Activated naive CD8-positive, alpha-beta T cell (primary cell): ENCODE data around the gene TSSK3.
"Not testable (repeated sequence)": the region's sequence is repeated elsewhere in the genome, so short reads cannot be mapped to it uniquely, and the experiment has no call there.

ENCODE experiments used
- H3K27ac Mint-ChIP-seq: one replicate; pipeline ENCODE4 v1.8.0; 2021; ENCODE audit warnings: mixed read lengths
- H3K27me3 Mint-ChIP-seq: one replicate; pipeline ENCODE4 v1.8.0; 2021; ENCODE audit warnings: mixed read lengths
- H3K36me3 Mint-ChIP-seq: one replicate; pipeline ENCODE4 v1.8.0; 2021; ENCODE audit warnings: mixed read lengths
- H3K4me1 Mint-ChIP-seq: one replicate; pipeline ENCODE4 v1.8.0; 2021; ENCODE audit warnings: low read depth, mixed read lengths
- H3K4me3 Mint-ChIP-seq: one replicate; pipeline ENCODE4 v1.8.0; 2021; ENCODE audit warnings: mild to moderate bottlenecking, mixed read lengths
- H3K9me3 Mint-ChIP-seq: one replicate; pipeline ENCODE4 v1.8.0; 2021; ENCODE audit warnings: low read depth, mixed read lengths

Gene TSSK3

GRCh38 chr1:32351399-32352238 lies 10.7 kb upstream of the TSSK3 start:
- Mint-ChIP-seq H3K4me3 (peak overlapping the region; percentile 84), H3K27me3 (no peaks in the 10 kb centered on the region), H3K27ac (peak overlapping the region; percentile 58), H3K9me3 (no peaks in the 10 kb centered on the region), H3K4me1 (peaks cover 39% of the 10 kb centered on the region), H3K36me3 (no peaks in the 10 kb centered on the region)

- peaks cover 39% of the 10 kb centered on the region for H3K4me1 Mint-ChIP-seq
- no peaks in the 10 kb centered on the region for H3K27me3 Mint-ChIP-seq
- no peaks in the 10 kb centered on the region for H3K36me3 Mint-ChIP-seq
- peak overlapping the region; percentile 68 for H3K4me3 Mint-ChIP-seq
- H3K27ac Mint-ChIP-seq = peak overlapping the region; percentile 61
- H3K9me3 Mint-ChIP-seq = no peaks in the 10 kb centered on the region
Observed at GRCh38 chr1:32352239-32352745, 10.0 kb upstream of the TSSK3 start.

GRCh38 chr1:32352831-32353383 lies 9.4 kb upstream of the TSSK3 start:
- no peaks in the 10 kb centered on the region for H3K36me3 Mint-ChIP-seq
- no peaks in the 10 kb centered on the region for H3K27me3 Mint-ChIP-seq
- peak overlapping the region; percentile 68 for H3K4me3 Mint-ChIP-seq
- no peak overlapping the region for H3K27ac Mint-ChIP-seq
- peaks cover 39% of the 10 kb centered on the region for H3K4me1 Mint-ChIP-seq
- no peaks in the 10 kb centered on the region for H3K9me3 Mint-ChIP-seq

- no peaks in the 10 kb centered on the region for H3K9me3 Mint-ChIP-seq
- H3K4me3 Mint-ChIP-seq = peak overlapping the region; percentile 27
- H3K36me3 Mint-ChIP-seq = no peaks in the 10 kb centered on the region
- H3K27me3 Mint-ChIP-seq = no peaks in the 10 kb centered on the region
- H3K4me1 Mint-ChIP-seq = peaks cover 36% of the 10 kb centered on the region
- H3K27ac Mint-ChIP-seq = no peak overlapping the region
Observed at GRCh38 chr1:32353431-32353830, 8.9 kb upstream of the TSSK3 start.

- no peaks in the 10 kb centered on the region for H3K27me3 Mint-ChIP-seq
- H3K9me3 Mint-ChIP-seq = no peaks in the 10 kb centered on the region
- H3K36me3 Mint-ChIP-seq = no peaks in the 10 kb centered on the region
- H3K4me1 Mint-ChIP-seq = peaks cover 30% of the 10 kb centered on the region
- peak overlapping the region; percentile 27 for H3K4me3 Mint-ChIP-seq
- no peak overlapping the region for H3K27ac Mint-ChIP-seq
Observed at GRCh38 chr1:32353886-32354570, 8.3 kb upstream of the TSSK3 start.

- H3K4me1 Mint-ChIP-seq = peaks cover 28% of the 10 kb centered on the region
- H3K9me3 Mint-ChIP-seq, H3K36me3 Mint-ChIP-seq, H3K27ac Mint-ChIP-seq, H3K4me3 Mint-ChIP-seq, H3K27me3 Mint-ChIP-seq: not testable (repeated sequence)
Observed at GRCh38 chr1:32355778-32356177, 6.6 kb upstream of the TSSK3 start.

GRCh38 chr1:32356478-32356877 lies 5.9 kb upstream of the TSSK3 start:
- Mint-ChIP-seq H3K4me3 (no peak overlapping the region), H3K27ac (no peak overlapping the region), H3K4me1 (peaks cover 31% of the 10 kb centered on the region), H3K36me3 (no peaks in the 10 kb centered on the region), H3K27me3 (no peaks in the 10 kb centered on the region), H3K9me3 (no peaks in the 10 kb centered on the region)

GRCh38 chr1:32357614-32358013 lies 4.7 kb upstream of the TSSK3 start:
- Mint-ChIP-seq H3K4me3 (no peak overlapping the region), H3K36me3 (no peaks in the 10 kb centered on the region), H3K27me3 (no peaks in the 10 kb centered on the region), H3K9me3 (no peaks in the 10 kb centered on the region), H3K4me1 (peaks cover 28% of the 10 kb centered on the region), H3K27ac (no peak overlapping the region)

- Mint-ChIP-seq H3K36me3 (no peaks in the 10 kb centered on the region), H3K9me3 (no peaks in the 10 kb centered on the region), H3K27ac (no peak overlapping the region)
Observed at GRCh38 chr1:32358435-32358834, 3.9 kb upstream of the TSSK3 start.

GRCh38 chr1:32361308-32361673 lies 1.0 kb upstream of the TSSK3 start:
- H3K27me3 Mint-ChIP-seq = no peaks in the 10 kb centered on the region
- peaks cover 21% of the 10 kb centered on the region for H3K4me1 Mint-ChIP-seq
- H3K27ac Mint-ChIP-seq = no peak overlapping the region
- H3K4me3 Mint-ChIP-seq = no peak overlapping the region
- no peaks in the 10 kb centered on the region for H3K36me3 Mint-ChIP-seq
- no peaks in the 10 kb centered on the region for H3K9me3 Mint-ChIP-seq

More at GRCh38 chr1:32358435-32358834, 3.9 kb upstream of the TSSK3 start:
- peaks cover 27% of the 10 kb centered on the region for H3K4me1 Mint-ChIP-seq
- no peak overlapping the region for H3K4me3 Mint-ChIP-seq
- H3K27me3 Mint-ChIP-seq = no peaks in the 10 kb centered on the region

GRCh38 chr1:32361674-32362473 lies 465 bp upstream of the TSSK3 start:
- H3K9me3 Mint-ChIP-seq = no peaks in the 10 kb centered on the region
- no peaks in the 10 kb centered on the region for H3K27me3 Mint-ChIP-seq
- H3K4me3 Mint-ChIP-seq = peak overlapping the region; percentile 56
- H3K27ac Mint-ChIP-seq = no peak overlapping the region
- no peaks in the 10 kb centered on the region for H3K36me3 Mint-ChIP-seq
- peaks cover 21% of the 10 kb centered on the region for H3K4me1 Mint-ChIP-seq

GRCh38 chr1:32363713-32364112 lies 1.4 kb downstream of the TSSK3 start:
- H3K27ac Mint-ChIP-seq = no peak overlapping the region
- no peaks in the 10 kb centered on the region for H3K36me3 Mint-ChIP-seq
- no peaks in the 10 kb centered on the region for H3K27me3 Mint-ChIP-seq
- no peaks in the 10 kb centered on the region for H3K9me3 Mint-ChIP-seq
- H3K4me3 Mint-ChIP-seq = no peak overlapping the region
- H3K4me1 Mint-ChIP-seq = peaks cover 19% of the 10 kb centered on the region

GRCh38 chr1:32364836-32365235 lies 2.5 kb downstream of the TSSK3 start:
- no peaks in the 10 kb centered on the region for H3K9me3 Mint-ChIP-seq
- peaks cover 11% of the 10 kb centered on the region for H3K4me1 Mint-ChIP-seq
- no peak overlapping the region for H3K27ac Mint-ChIP-seq
- no peaks in the 10 kb centered on the region for H3K27me3 Mint-ChIP-seq
- H3K4me3 Mint-ChIP-seq = no peak overlapping the region
- no peaks in the 10 kb centered on the region for H3K36me3 Mint-ChIP-seq

- H3K27me3 Mint-ChIP-seq = no peaks in the 10 kb centered on the region
- H3K27ac Mint-ChIP-seq = no peak overlapping the region
- no peak overlapping the region for H3K4me3 Mint-ChIP-seq
- H3K4me1 Mint-ChIP-seq = peaks cover 8% of the 10 kb centered on the region
- no peaks in the 10 kb centered on the region for H3K36me3 Mint-ChIP-seq
- no peaks in the 10 kb centered on the region for H3K9me3 Mint-ChIP-seq
Observed at GRCh38 chr1:32365445-32365844, 3.1 kb downstream of the TSSK3 start.
